ENCODE results near the gene FRMD6.

DNA sequence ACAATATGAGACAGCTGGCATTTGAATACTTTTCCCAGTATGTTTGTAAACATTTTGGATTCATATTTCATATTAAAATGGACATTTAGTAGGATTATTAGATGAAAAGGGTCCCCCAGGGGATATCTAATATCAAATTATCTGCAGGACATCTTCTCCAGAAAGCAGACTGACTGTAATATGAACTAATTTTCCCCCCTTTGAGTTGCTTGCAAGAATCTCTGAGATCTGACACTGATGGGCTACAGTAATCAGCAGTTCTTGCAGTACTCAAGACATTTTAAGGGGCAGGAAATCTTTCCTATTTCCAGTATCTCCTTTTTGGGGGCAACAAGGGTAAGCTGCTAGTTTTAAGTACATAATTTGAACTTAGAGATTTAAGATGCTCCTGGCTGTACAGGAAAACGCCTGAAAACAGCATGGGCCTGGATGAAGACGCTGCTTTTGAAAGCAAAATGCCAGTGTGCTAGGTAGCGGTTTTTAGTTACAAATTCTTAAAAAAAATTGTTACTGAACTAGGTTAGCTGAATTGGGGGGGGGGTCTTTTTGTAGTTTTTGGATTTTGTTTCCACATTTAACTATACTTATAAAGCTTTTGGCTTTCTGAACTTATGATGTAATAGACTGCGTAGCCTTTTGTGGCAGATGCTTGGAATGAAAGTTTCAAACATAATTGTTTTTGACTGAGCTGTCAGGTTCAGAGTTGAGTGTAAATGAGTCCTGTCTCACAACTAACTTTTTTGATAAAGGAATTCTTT, 2.2 kb downstream of the FRMD6 start:
- TF ChIP-seq, protein P1, sequence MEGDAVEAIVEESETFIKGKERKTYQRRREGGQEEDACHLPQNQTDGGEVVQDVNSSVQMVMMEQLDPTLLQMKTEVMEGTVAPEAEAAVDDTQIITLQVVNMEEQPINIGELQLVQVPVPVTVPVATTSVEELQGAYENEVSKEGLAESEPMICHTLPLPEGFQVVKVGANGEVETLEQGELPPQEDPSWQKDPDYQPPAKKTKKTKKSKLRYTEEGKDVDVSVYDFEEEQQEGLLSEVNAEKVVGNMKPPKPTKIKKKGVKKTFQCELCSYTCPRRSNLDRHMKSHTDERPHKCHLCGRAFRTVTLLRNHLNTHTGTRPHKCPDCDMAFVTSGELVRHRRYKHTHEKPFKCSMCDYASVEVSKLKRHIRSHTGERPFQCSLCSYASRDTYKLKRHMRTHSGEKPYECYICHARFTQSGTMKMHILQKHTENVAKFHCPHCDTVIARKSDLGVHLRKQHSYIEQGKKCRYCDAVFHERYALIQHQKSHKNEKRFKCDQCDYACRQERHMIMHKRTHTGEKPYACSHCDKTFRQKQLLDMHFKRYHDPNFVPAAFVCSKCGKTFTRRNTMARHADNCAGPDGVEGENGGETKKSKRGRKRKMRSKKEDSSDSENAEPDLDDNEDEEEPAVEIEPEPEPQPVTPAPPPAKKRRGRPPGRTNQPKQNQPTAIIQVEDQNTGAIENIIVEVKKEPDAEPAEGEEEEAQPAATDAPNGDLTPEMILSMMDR (IDR thresholded peaks at IDR 0.05) = no peak
- no peak for TF ChIP-seq POLR2A (IDR thresholded peaks at IDR 0.05)
